OCI-LY1 (cell line): ENCODE measurements around the gene SLC25A13.

Experiments
- H2AFZ ChIP-seq: fragments of 200-600 bp; sonication (generic), shearing (Covaris generic); 2 replicates; pipeline ENCODE4 v1.6.0; 2014; ENCODE audit warnings: antibody characterized with exemption, mild to moderate bottlenecking, low read length
- H3F3A ChIP-seq: fragments of 200-600 bp; sonication (generic), shearing (Covaris generic); 2 replicates; pipeline ENCODE4 v1.6.0; 2014; ENCODE audit warnings: mild to moderate bottlenecking, antibody characterized with exemption, low read length, moderate library complexity; ENCODE audit not compliant: insufficient read depth
- H3K27ac ChIP-seq: fragments of 200-600 bp; sonication (generic); 2 replicates; pipeline ENCODE4 v1.5.1; 2014; ENCODE audit warnings: low read length, mixed run types, mild to moderate bottlenecking, low read depth; ENCODE audit not compliant: poor library complexity, severe bottlenecking
- H3K27me3 ChIP-seq: fragments of 200-600 bp; sonication (generic); 2 replicates; pipeline ENCODE4 v1.6.0; 2014; ENCODE audit warnings: antibody characterized with exemption, mild to moderate bottlenecking, low read length, moderate library complexity; ENCODE audit not compliant: insufficient read depth
- H3K36me3 ChIP-seq: fragments of 200-600 bp; sonication (generic); 2 replicates; pipeline ENCODE4 v1.6.1; 2014; ENCODE audit warnings: mild to moderate bottlenecking, antibody characterized with exemption, low read length, moderate library complexity, mixed read lengths; ENCODE audit not compliant: insufficient read depth
- H3K4me1 ChIP-seq: fragments of 200-600 bp; sonication (generic); 2 replicates; pipeline ENCODE4 v1.5.1; 2014; ENCODE audit warnings: mild to moderate bottlenecking, low read length, moderate library complexity; ENCODE audit not compliant: insufficient read depth, severe bottlenecking
- H3K4me2 ChIP-seq: fragments of 200-600 bp; sonication (generic), shearing (Covaris generic); 2 replicates; pipeline ENCODE4 v1.6.1; 2014; ENCODE audit warnings: low read length
- H3K4me3 ChIP-seq: fragments of 200-600 bp; sonication (generic); 2 replicates; pipeline ENCODE4 v1.5.1; 2014; ENCODE audit warnings: low read length, low read depth, mild to moderate bottlenecking, mixed read lengths; ENCODE audit not compliant: poor library complexity, severe bottlenecking
- H3K79me2 ChIP-seq: fragments of 200-600 bp; shearing (Covaris generic); 2 replicates; pipeline ENCODE4 v1.6.1; 2016; ENCODE audit warnings: mixed run types, low read length, mixed read lengths; ENCODE audit not compliant: insufficient read depth
- H3K9ac ChIP-seq: fragments of 200-600 bp; sonication (generic), shearing (Covaris generic); 2 replicates; pipeline ENCODE4 v1.6.1; 2014; ENCODE audit warnings: mild to moderate bottlenecking, low read length, mixed read lengths
- H3K9me2 ChIP-seq: fragments of 200-600 bp; sonication (generic), shearing (Covaris generic); 2 replicates; pipeline ENCODE4 v1.6.1; 2014; ENCODE audit warnings: low read depth, mild to moderate bottlenecking, low read length, mixed read lengths
- H3K9me3 ChIP-seq: fragments of 200-600 bp; shearing (Covaris generic); 2 replicates; pipeline ENCODE4 v1.6.1; 2014; ENCODE audit warnings: low read length, mixed read lengths
- H4K20me1 ChIP-seq: fragments of 200-600 bp; sonication (generic), shearing (Covaris generic); 2 replicates; pipeline ENCODE4 v1.6.0; 2016; ENCODE audit warnings: mild to moderate bottlenecking, low read length; ENCODE audit not compliant: insufficient read depth
- EZH2 ChIP-seq: fragments of 200-600 bp; sonication (generic), shearing (Covaris generic); IDR thresholded peaks from 2 replicates; pipeline ENCODE4 v1.8.0; 2017; ENCODE audit warnings: borderline replicate concordance, mixed run types, mild to moderate bottlenecking, antibody characterized with exemption, low read length, moderate library complexity, mixed read lengths
- TF ChIP-seq, protein P1 (sequence below): fragments of 200-600 bp; sonication (generic), shearing (Covaris generic); IDR thresholded peaks from 2 replicates; pipeline ENCODE4 v1.5.1; 2017; ENCODE audit warnings: mild to moderate bottlenecking, antibody characterized with exemption, low read length, moderate library complexity, mixed read lengths

SLC25A13 gene

DNA sequence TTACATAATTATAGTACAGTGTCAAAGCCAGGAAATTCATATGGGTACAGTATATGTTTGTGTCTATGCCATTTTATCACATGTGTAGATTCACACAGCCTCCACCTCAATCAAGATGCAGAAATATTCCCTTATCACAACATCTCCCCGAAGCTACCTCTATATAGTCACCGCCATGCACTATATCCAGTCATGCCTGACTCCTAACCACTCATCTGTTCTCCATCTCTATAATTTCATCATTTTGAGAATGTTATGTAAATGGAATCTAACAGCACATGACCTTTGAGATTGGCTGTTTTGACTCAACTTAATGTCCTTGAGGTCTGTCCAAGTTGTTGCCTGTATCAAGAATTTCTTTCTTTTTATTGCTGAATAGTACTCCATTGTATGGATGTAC, 22.3 kb upstream of the SLC25A13 start:
- Histone ChIP-seq H3K4me1 (no peaks in the 10 kb centered on the region), H4K20me1 (no peaks in the 10 kb centered on the region), H3K4me2 (no peak overlapping the region), H3K27me3 (no peaks in the 10 kb centered on the region), H3F3A (no peaks in the 10 kb centered on the region), H2AFZ (no peak overlapping the region), H3K79me2 (no peaks in the 10 kb centered on the region), H3K9me3 (no peaks in the 10 kb centered on the region), H3K4me3 (no peak overlapping the region), H3K9me2 (no peaks in the 10 kb centered on the region), H3K9ac (no peak overlapping the region), H3K27ac (no peak overlapping the region), H3K36me3 (no peaks in the 10 kb centered on the region)
- TF ChIP-seq EZH2, result no peak
- TF ChIP-seq, protein P1, sequence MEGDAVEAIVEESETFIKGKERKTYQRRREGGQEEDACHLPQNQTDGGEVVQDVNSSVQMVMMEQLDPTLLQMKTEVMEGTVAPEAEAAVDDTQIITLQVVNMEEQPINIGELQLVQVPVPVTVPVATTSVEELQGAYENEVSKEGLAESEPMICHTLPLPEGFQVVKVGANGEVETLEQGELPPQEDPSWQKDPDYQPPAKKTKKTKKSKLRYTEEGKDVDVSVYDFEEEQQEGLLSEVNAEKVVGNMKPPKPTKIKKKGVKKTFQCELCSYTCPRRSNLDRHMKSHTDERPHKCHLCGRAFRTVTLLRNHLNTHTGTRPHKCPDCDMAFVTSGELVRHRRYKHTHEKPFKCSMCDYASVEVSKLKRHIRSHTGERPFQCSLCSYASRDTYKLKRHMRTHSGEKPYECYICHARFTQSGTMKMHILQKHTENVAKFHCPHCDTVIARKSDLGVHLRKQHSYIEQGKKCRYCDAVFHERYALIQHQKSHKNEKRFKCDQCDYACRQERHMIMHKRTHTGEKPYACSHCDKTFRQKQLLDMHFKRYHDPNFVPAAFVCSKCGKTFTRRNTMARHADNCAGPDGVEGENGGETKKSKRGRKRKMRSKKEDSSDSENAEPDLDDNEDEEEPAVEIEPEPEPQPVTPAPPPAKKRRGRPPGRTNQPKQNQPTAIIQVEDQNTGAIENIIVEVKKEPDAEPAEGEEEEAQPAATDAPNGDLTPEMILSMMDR, result no peak

GRCh38 chr7:96342049-96342448, 20.2 kb upstream of the SLC25A13 start:
- no peak overlapping the region for H3K9ac ChIP-seq
- no peaks in the 10 kb centered on the region for H3K4me1 ChIP-seq
- no peak overlapping the region for H3K4me2 ChIP-seq
- no peaks in the 10 kb centered on the region for H3K27me3 ChIP-seq
- no peaks in the 10 kb centered on the region for H3K9me2 ChIP-seq
- TF ChIP-seq, protein P1, result no peak
- no peak for TF ChIP-seq EZH2
- H3K27ac ChIP-seq, result no peak overlapping the region
- no peak overlapping the region for H3K4me3 ChIP-seq
- H4K20me1 ChIP-seq, result no peaks in the 10 kb centered on the region
- no peaks in the 10 kb centered on the region for H3K79me2 ChIP-seq
- no peaks in the 10 kb centered on the region for H3K9me3 ChIP-seq
- no peaks in the 10 kb centered on the region for H3K36me3 ChIP-seq
- H2AFZ ChIP-seq, result no peak overlapping the region
- H3F3A ChIP-seq, result no peaks in the 10 kb centered on the region

- TF ChIP-seq EZH2, result no peak
- TF ChIP-seq, protein P1, result no peak
These were observed 15.6 kb upstream of the SLC25A13 start for GRCh38 chr7:96337519-96337918.

More at GRCh38 chr7:96337519-96337918, 15.6 kb upstream of the SLC25A13 start:
- Histone ChIP-seq H3K79me2 (no peaks in the 10 kb centered on the region), H3K4me1 (no peaks in the 10 kb centered on the region), H3K27me3 (no peaks in the 10 kb centered on the region), H3F3A (no peaks in the 10 kb centered on the region), H4K20me1 (no peaks in the 10 kb centered on the region), H3K27ac (no peak overlapping the region), H2AFZ (no peak overlapping the region), H3K9ac (no peak overlapping the region), H3K36me3 (no peaks in the 10 kb centered on the region), H3K9me2 (no peaks in the 10 kb centered on the region), H3K4me2 (no peak overlapping the region), H3K4me3 (no peak overlapping the region), H3K9me3 (no peaks in the 10 kb centered on the region)
